Measurements from ENCODE around the gene CASZ1. TPM values are rescaled to one million over a fixed set of nuclear protein-coding genes. Genes with fewer than 3 reads are reported as not detected.

Gene CASZ1
- total RNA-seq, 6 donors from 2014 or later, result 39.7 to 112 (median 60.8) TPM

- TF ChIP-seq POLR2A (IDR thresholded peaks at IDR 0.05) (no peak), CTCF (IDR thresholded peaks at IDR 0.05) (peak in 5 of 6 experiments; percentile 20 to 60 (median 46)), POLR2AphosphoS5 (IDR thresholded peaks at IDR 0.05) (peak in 1 of 2 donors; percentile 28), EP300 (IDR thresholded peaks at IDR 0.05) (no peak)
- WGBS, 2 donors, result 14 to 49% methylated on average over 7 to 10 of the region's 11 CpGs
- Histone ChIP-seq H3K27me3 (no peaks in the 10 kb centered on the region), H3K36me3 (no peaks in the 10 kb centered on the region), H3K4me3 (no peak overlapping the region), H3K9me3 (no peaks in the 10 kb centered on the region), H3K4me1 (peaks cover 20 to 30% (median 26%) of the 10 kb centered on the region in 4 donors), H3K27ac (peak overlapping the region in 1 of 4 donors; percentile 38)
- DNase-seq, result peak; percentile 34 to 70
- ATAC-seq (ENCODE audit: low FRiP score in 2 of 2), result peak; percentile 40 to 41
Observed at GRCh38 chr1:10788592-10789006, 7.8 kb downstream of the CASZ1 start.

GRCh38 chr1:10787286-10787685, 9.2 kb downstream of the CASZ1 start:
- no peaks in the 10 kb centered on the region for H3K9me3 ChIP-seq
- no peaks in the 10 kb centered on the region for H3K36me3 ChIP-seq
- no peak overlapping the region for H3K27ac ChIP-seq
- no peaks in the 10 kb centered on the region for H3K27me3 ChIP-seq
- TF ChIP-seq EP300 (IDR thresholded peaks at IDR 0.05) (no peak), CTCF (IDR thresholded peaks at IDR 0.05) (no peak), POLR2A (IDR thresholded peaks at IDR 0.05) (no peak), POLR2AphosphoS5 (IDR thresholded peaks at IDR 0.05) (no peak)
- ATAC-seq (ENCODE audit: low FRiP score in 2 of 2) (no peak), DNase-seq (no peak)
- WGBS, 2 donors, result 91 to 92% methylated on average over 6 to 21 of the region's 21 CpGs
- H3K4me3 ChIP-seq, result no peak overlapping the region
- H3K4me1 ChIP-seq, result peaks cover 8 to 17% (median 14%) of the 10 kb centered on the region in 4 donors

- Histone ChIP-seq H3K9me3 (no peaks in the 10 kb centered on the region), H3K27ac (no peak overlapping the region), H3K4me3 (no peak overlapping the region), H3K27me3 (no peaks in the 10 kb centered on the region), H3K4me1 (peaks cover 0 to 12% (median 7%) of the 10 kb centered on the region in 4 donors), H3K36me3 (no peaks in the 10 kb centered on the region)
- DNase-seq (no peak), ATAC-seq (ENCODE audit: low FRiP score in 2 of 2) (no peak)
- 89 to 90% methylated on average over 26 to 30 of the region's 30 CpGs for WGBS, 2 donors
- TF ChIP-seq POLR2AphosphoS5 (IDR thresholded peaks at IDR 0.05) (no peak), CTCF (IDR thresholded peaks at IDR 0.05) (no peak), POLR2A (IDR thresholded peaks at IDR 0.05) (no peak), EP300 (IDR thresholded peaks at IDR 0.05) (no peak)
Observed at GRCh38 chr1:10785728-10786638, 10.5 kb downstream of the CASZ1 start.

GRCh38 chr1:10784998-10785727, 11.3 kb downstream of the CASZ1 start:
- 77 to 81% methylated on average over 10 to 11 of the region's 11 CpGs for WGBS, 2 donors
- H3K27ac ChIP-seq, result no peak overlapping the region
- no peaks in the 10 kb centered on the region for H3K9me3 ChIP-seq
- ATAC-seq (ENCODE audit: low FRiP score in 2 of 2), result no peak
- DNase-seq, result no peak
- no peaks in the 10 kb centered on the region for H3K36me3 ChIP-seq
- no peaks in the 10 kb centered on the region for H3K27me3 ChIP-seq
- H3K4me1 ChIP-seq, result peaks cover 0 to 12% (median 7%) of the 10 kb centered on the region in 4 donors
- TF ChIP-seq POLR2AphosphoS5 (IDR thresholded peaks at IDR 0.05) (no peak), POLR2A (IDR thresholded peaks at IDR 0.05) (no peak), CTCF (IDR thresholded peaks at IDR 0.05) (no peak), EP300 (IDR thresholded peaks at IDR 0.05) (no peak)
- no peak overlapping the region for H3K4me3 ChIP-seq
